ENCODE results near the gene SLC8A3.

Gene SLC8A3

DNA sequence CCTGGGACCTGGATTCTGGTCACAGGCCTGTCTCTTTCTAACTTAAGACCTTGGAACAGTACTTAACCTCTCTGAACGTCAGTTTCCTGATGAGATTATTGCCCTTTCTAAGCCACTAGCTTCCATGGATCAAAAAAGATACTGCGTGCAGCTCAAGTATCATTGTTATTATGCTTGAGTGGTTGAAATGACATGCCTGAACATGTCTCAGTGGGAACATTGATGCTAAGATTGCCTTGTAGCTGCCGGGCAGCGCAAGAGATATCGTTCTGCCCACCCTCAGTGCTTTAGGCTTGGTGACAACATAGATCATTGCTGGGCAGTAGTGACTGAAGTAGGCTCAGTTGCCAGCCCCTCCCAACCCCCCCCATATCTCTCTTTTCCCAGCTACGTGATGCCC, 177.7 kb downstream of the SLC8A3 start:
- no peak for FAIRE-seq
- no peak for TF ChIP-seq POLR2A (IDR thresholded peaks at IDR 0.05; ENCODE audit: low read depth, low read length)
- no peak for DNase-seq (ENCODE audit: insufficient read length, low spot score)

DNA sequence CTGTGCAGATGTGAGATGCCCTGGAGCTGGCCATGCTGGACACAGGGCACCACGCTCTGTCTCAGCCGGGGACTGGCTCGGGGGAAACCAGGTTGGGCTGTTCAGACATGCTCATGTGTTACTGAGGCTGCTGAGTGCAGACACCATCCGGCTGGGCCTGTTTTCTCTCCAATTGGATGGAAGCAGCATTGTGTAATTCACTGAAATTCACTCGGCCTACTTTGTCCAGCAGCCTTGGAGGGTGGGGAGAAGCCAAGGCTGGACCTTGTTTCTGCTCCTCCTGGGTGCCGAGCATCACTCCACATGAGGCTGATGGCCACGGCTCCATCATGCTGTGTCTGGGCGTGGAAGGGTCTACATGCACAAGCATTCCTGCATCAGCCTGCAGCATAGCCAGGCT, 178.8 kb downstream of the SLC8A3 start:
- DNase-seq (ENCODE audit: insufficient read length, low spot score) (no peak), FAIRE-seq (no peak)
- no peak for TF ChIP-seq POLR2A (IDR thresholded peaks at IDR 0.05; ENCODE audit: low read depth, low read length)

DNA sequence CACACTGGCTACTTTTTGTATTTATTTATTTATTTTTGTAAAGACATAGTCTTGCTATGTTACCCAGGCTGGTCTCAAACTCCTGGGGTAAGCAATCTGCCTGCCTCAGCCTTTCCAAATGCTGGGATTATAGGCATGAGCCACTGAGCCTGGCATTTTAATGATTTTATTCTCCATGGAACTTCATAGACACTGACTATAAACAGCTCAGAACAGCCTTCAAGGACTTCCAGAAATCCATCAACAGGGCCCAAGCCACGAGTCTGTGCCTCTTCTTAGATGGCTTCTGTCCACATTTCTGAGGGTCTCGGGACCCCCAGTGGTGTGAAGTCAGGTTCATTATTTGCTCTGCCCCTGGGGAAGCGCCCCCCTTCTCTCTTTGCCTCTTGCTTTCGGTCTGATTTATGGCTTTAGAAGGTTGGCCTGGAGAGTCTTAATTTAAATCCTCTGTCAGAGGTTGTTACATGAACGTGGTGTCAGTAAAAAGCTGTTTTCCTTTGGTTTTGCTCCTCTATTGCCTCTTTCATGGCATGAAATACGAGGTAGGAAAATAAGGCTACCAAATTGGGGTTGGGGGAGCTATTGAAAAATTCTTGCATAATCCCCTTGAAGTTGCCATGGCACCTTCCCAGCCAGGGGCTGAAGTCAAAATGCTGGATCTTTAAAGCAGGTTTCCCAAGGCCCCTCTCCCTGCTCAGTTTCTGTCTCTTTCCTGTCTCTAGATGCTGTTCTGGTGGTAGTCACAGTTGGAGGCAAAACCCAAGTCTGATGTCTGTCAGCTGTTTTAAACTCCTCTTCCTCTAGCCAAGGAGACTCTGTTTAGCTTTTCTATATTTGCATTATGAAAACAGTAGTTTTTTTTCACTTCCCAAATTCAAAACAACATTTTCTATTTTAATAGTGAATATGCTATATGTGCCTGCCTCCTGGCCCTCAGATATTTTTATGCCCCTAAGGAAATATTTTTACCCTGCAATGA, 180.2 kb downstream of the SLC8A3 start:
- TF ChIP-seq POLR2A (IDR thresholded peaks at IDR 0.05; ENCODE audit: low read depth, low read length): no peak
- no peak for DNase-seq (ENCODE audit: insufficient read length, low spot score)
- FAIRE-seq: no peak

DNA sequence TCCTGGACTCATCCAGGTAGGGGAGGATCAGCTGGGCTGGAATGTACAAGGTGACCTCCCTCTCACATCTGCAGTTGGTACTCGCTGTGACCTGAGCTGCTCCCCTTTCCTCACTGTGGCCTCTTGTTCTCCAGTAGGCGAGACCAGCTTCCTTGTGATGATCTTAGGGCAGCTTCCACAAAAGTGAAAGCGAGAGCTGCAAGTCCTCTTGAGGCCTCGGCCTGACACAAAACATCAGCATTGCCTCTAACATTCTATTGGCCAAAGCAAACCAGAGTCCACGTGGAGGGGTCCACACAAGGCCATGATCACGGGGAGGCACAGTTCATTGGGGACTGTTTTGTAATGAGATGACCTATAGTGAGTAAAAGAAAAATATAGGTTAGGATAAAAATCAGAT, 182.1 kb downstream of the SLC8A3 start:
- FAIRE-seq (no peak), DNase-seq (ENCODE audit: insufficient read length, low spot score) (no peak)
- no peak for TF ChIP-seq POLR2A (IDR thresholded peaks at IDR 0.05; ENCODE audit: low read depth, low read length)

DNA sequence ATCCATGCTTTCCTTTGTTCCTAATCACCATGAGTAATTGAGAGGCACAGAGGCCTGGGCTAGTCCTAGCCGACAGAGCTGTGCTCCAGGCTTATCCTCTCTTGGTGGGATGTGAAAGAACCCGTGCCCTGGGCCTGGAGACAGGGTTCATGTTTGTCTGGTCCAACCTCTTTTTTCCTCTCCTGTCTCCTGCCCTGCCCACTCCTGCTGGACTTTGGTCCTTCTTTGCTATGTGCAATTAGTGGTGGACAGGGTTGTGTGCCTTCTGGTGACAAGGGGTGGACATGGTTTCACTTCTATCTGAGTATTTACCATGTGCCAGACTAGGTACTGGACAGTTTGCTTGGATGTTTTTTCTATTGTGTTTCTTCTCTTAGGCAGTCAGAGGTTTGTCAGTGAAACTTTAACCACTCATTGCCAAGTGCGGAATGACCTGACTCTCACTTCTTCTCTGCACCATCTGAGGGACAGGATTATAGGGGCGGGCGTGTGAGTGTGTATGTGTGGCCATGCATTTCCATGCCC, 183.4 kb downstream of the SLC8A3 start:
- DNase-seq (ENCODE audit: insufficient read length, low spot score) (no peak), FAIRE-seq (no peak)
- TF ChIP-seq POLR2A (IDR thresholded peaks at IDR 0.05; ENCODE audit: low read depth, low read length): no peak

DNA sequence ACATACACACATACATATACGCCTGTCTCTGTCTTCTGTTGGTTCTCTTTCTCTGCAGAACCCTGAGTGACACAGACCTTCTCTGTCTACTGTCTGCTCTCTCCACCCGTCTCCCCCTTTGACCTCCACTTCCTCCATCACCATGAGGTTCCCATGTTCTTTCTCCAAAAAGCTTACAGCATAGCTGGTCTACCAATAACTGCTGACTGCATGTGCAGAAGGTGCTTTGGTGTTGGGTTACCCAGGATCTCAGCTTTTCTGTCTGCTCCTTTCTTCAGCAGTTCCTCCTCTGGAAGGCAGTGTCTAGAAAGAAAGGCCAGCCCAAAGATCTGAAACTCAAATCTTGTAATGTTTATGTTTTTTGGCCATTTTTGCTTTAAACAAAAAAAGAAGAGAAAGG, 184.0 kb downstream of the SLC8A3 start:
- FAIRE-seq: no peak
- TF ChIP-seq POLR2A (IDR thresholded peaks at IDR 0.05; ENCODE audit: low read depth, low read length): no peak
- DNase-seq (ENCODE audit: insufficient read length, low spot score): no peak

DNA sequence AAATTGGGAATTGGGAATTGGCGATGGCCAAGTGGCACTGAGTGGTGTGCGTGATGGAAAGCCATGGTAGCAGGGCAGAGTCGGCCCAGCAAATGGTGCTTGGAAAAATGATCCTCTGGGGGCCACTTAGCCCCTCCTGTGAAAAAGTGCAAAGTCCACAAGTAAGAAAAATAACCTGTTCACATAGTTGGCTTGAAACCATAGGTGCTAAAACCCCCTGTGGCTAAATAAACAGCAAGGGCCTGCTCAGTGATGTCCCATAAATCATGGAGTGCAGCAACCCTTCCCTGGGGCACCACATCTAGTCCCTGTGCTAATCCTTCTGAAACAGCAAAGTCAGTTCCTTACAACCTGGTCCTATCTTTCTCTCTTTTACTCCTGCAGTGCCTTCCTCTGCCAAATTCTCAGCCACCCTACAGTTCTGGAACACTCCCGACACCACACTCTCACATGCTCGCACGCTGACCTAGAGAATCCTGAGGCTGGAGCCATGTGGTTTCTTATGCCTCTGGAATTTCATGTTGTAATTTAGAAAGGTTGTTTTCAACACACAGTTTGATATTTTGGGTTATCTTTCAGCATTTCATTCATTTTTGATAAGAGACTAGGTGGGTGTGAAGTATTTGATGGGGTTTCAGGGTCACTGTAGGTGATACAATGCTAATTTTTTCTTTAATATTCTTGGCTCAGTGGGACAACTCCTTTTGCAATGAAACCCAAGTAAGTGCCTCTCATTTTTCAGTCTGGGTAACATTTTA, 186.0 kb downstream of the SLC8A3 start:
- FAIRE-seq (no peak), DNase-seq (ENCODE audit: insufficient read length, low spot score) (no peak)
- TF ChIP-seq POLR2A (IDR thresholded peaks at IDR 0.05; ENCODE audit: low read depth, low read length): no peak

DNA sequence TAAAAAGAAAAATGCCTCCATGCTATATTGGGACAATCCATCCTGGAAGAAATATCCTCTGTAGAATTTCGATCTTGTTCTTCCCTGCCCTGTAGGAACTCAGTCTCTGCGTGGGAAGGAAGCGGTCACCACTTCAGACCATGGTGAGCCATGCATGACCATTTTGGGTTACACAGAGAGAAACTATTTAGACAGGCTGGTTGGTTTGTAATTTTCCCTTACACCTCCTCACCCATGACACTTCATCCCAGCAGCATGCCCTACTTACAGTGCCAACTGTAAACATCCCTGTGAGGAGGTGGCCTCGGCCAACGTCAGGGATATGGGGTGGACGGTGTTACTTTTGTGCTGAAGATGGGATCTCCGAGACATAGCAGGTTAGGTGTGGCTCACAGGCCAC, 188.2 kb downstream of the SLC8A3 start:
- TF ChIP-seq POLR2A (IDR thresholded peaks at IDR 0.05; ENCODE audit: low read depth, low read length): no peak
- FAIRE-seq (no peak), DNase-seq (ENCODE audit: insufficient read length, low spot score) (no peak)

DNA sequence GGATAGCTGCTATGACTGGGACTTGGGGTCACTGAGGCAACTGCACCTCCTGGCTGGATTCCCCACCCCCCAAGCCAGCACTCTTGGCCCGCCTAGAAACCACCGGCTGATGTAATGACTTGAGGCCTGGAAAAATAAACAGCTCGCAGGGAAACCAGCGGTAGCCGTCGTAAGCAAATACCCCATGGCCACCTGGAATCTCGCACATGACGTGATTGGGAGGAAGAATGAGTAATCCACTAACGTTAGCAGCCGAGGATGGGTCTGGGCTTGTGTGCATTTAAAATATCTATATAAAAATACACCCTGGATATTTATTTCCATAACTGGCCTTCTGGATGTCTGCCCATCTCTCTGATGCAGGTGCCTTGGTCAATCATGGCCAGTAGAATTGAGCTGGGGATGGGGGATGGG, 189.5 kb downstream of the SLC8A3 start:
- DNase-seq (ENCODE audit: insufficient read length, low spot score) (peak; percentile 28), FAIRE-seq (no peak)
- TF ChIP-seq POLR2A (IDR thresholded peaks at IDR 0.05; ENCODE audit: low read depth, low read length): no peak

DNA sequence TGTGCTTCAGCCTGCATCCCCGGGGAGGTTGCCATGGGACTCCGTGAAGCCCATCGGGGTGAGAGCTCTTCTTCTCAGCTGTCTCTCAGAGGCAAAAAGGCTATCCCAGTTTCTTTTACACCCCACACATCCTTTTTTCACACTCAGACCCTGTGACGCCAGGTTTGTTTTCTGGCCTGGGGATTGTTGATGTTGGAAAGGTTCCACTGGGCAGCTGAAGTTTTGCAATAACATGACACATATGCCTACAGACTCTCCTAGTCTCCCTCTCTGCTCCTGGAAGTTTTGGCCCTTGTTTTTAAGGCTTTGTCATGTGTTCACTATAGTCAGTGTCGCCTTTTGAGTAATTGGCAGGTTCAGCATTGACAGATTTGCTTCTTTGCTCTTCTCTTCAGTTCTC, 190.9 kb downstream of the SLC8A3 start:
- no peak for TF ChIP-seq POLR2A (IDR thresholded peaks at IDR 0.05; ENCODE audit: low read depth, low read length)
- no peak for DNase-seq (ENCODE audit: insufficient read length, low spot score)
- no peak for FAIRE-seq

DNA sequence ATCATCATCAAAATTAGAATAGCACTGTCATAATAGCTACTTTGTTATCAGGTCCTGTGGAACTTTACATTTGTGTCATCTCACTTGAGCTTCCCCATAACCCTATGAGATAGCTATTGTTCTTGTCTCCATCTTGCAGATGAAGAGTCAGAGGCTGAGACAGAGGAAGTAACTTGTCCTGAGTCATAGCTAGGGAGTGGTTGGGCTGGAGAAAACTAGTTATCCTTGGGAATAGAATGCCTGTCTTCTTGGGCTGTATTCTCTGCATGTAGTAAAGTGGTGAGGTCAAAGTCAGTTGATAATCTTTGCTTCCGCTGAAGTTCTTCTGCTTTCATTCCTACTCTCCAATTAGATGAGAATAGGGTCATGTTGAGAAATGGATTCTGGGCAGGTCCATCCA, 192.5 kb downstream of the SLC8A3 start:
- DNase-seq (ENCODE audit: insufficient read length, low spot score) (peak; percentile 26), FAIRE-seq (no peak)
- TF ChIP-seq POLR2A (IDR thresholded peaks at IDR 0.05; ENCODE audit: low read depth, low read length): no peak
